Activated naive CD4-positive, alpha-beta T cell treated with anti-CD3 and anti-CD28 coated beads for 36 hours (primary cell): ENCODE results near the gene TJP3. TPM values are rescaled to one million over a fixed set of nuclear protein-coding genes. Genes with fewer than 3 reads are reported as not detected.

ENCODE experiments used
- CTCF ChIA-PET: fragments of 350-600 bp; sonication (Branson Sonifier 250); formaldehyde crosslinking; loops from one replicate; lab custom pipeline; 2021; ENCODE audit warnings: antibody characterized with exemption; lab: Charles Lee
- DNase-seq: peaks from one replicate; pipeline ENCODE4 v3.0.0-alpha.2; 2020
- H3K27ac Mint-ChIP-seq: one replicate; pipeline ENCODE4 v1.8.0; 2021; ENCODE audit warnings: mild to moderate bottlenecking, mixed read lengths
- H3K27me3 Mint-ChIP-seq: one replicate; pipeline ENCODE4 v1.8.0; 2021; ENCODE audit warnings: low read depth, mixed read lengths
- H3K36me3 Mint-ChIP-seq: one replicate; pipeline ENCODE4 v1.8.0; 2021; ENCODE audit warnings: low read depth, mixed read lengths
- H3K4me1 Mint-ChIP-seq: one replicate; pipeline ENCODE4 v1.8.0; 2021; ENCODE audit warnings: low read depth, mixed read lengths
- H3K4me3 Mint-ChIP-seq: one replicate; pipeline ENCODE4 v1.8.0; 2021; ENCODE audit warnings: mild to moderate bottlenecking, moderate library complexity, mixed read lengths
- H3K9me3 Mint-ChIP-seq: one replicate; pipeline ENCODE4 v1.8.0; 2021; ENCODE audit warnings: mixed read lengths
- intact Hi-C: fragments of 100-400 bp; cut with micrococcal nuclease; formaldehyde crosslinking; loops from one replicate; pipeline ENCODE4 v1.15.1; 2023
- total RNA-seq, 2 experiments: library from RNA; stranded (reverse); gene quantifications; one replicate each; pipeline ENCODE4 v1.2.3, GENCODE V29; 2021

The TJP3 gene
- total RNA-seq, 2 experiments from 2014 or later, result 0.93 to 1.6 TPM

- no peaks in the 10 kb centered on the region for H3K36me3 Mint-ChIP-seq
- DNase-seq, result no peak
- intact Hi-C loops, result no loop called here
- CTCF ChIA-PET, result interaction anchor here (0.8 kb wide), 1 partner anchor 16 kb away, joined by 3 read pairs; no protein-coding TSS in a partner anchor
- H3K4me1 Mint-ChIP-seq, result peaks cover 2% of the 10 kb centered on the region
- no peaks in the 10 kb centered on the region for H3K9me3 Mint-ChIP-seq
- no peak overlapping the region for H3K27ac Mint-ChIP-seq
- H3K27me3 Mint-ChIP-seq, result peaks cover 2% of the 10 kb centered on the region
- no peak overlapping the region for H3K4me3 Mint-ChIP-seq
These were observed 2.2 kb downstream of the TJP3 start for GRCh38 chr19:3710265-3710812.

- intact Hi-C loops, result no loop called here
- CTCF ChIA-PET, result interaction anchor here (0.6 kb wide), 1 partner anchor 8 kb away, joined by 3 read pairs; no protein-coding TSS in a partner anchor
- no peaks in the 10 kb centered on the region for H3K4me1 Mint-ChIP-seq
- H3K27me3 Mint-ChIP-seq, result peaks cover 2% of the 10 kb centered on the region
- no peak overlapping the region for H3K4me3 Mint-ChIP-seq
- no peak for DNase-seq
- H3K9me3 Mint-ChIP-seq, result no peaks in the 10 kb centered on the region
- H3K36me3 Mint-ChIP-seq, result no peaks in the 10 kb centered on the region
- no peak overlapping the region for H3K27ac Mint-ChIP-seq
These were observed 4.8 kb downstream of the TJP3 start for GRCh38 chr19:3712663-3713611.

- peaks cover 4% of the 10 kb centered on the region for H3K27me3 Mint-ChIP-seq
- H3K27ac Mint-ChIP-seq, result no peak overlapping the region
- no peak overlapping the region for H3K4me3 Mint-ChIP-seq
- CTCF ChIA-PET, result interaction anchor here (0.6 kb wide), 1 partner anchor 124 kb away, joined by 4 read pairs; no protein-coding TSS in a partner anchor
- intact Hi-C loops, result no loop called here
- H3K36me3 Mint-ChIP-seq, result no peaks in the 10 kb centered on the region
- DNase-seq, result no peak
- no peaks in the 10 kb centered on the region for H3K9me3 Mint-ChIP-seq
- no peaks in the 10 kb centered on the region for H3K4me1 Mint-ChIP-seq
These were observed 8.0 kb downstream of the TJP3 start for GRCh38 chr19:3716147-3716668.

- Mint-ChIP-seq H3K27me3 (peaks cover 9% of the 10 kb centered on the region), H3K4me1 (peaks cover 7% of the 10 kb centered on the region), H3K9me3 (no peaks in the 10 kb centered on the region), H3K36me3 (no peaks in the 10 kb centered on the region), H3K4me3 (no peak overlapping the region), H3K27ac (no peak overlapping the region)
- DNase-seq, result no peak
- CTCF ChIA-PET, result interaction anchor here (0.7 to 1.2 kb wide), 4 partner anchors 27 to 171 kb away, joined by 3 read pairs; no protein-coding TSS in a partner anchor
- intact Hi-C loops, result loop anchor here (2.0 kb wide), 1 partner anchor 43 kb away; the partner anchor contains the start of gene MRPL54
These were observed 11.7 kb downstream of the TJP3 start for GRCh38 chr19:3719868-3720267.

GRCh38 chr19:3720349-3720917 lies 12.2 kb downstream of the TJP3 start:
- Mint-ChIP-seq H3K4me1 (peaks cover 7% of the 10 kb centered on the region), H3K27ac (no peak overlapping the region), H3K27me3 (peaks cover 9% of the 10 kb centered on the region), H3K36me3 (no peaks in the 10 kb centered on the region), H3K4me3 (no peak overlapping the region), H3K9me3 (no peaks in the 10 kb centered on the region)
- intact Hi-C loops, result loop anchor here (2.0 kb wide), 1 partner anchor 42 kb away; the partner anchor contains the start of gene MRPL54
- DNase-seq, result no peak
- CTCF ChIA-PET, result interaction anchor here (0.6 to 1.2 kb wide), 4 partner anchors 8 to 170 kb away, joined by 3 to 4 read pairs (median 3); no protein-coding TSS in a partner anchor

- no peak overlapping the region for H3K27ac Mint-ChIP-seq
- peak; percentile 91 for DNase-seq
- H3K9me3 Mint-ChIP-seq, result no peaks in the 10 kb centered on the region
- peaks cover 7% of the 10 kb centered on the region for H3K4me1 Mint-ChIP-seq
- intact Hi-C loops, result loop anchor here (2.0 kb wide), 1 partner anchor 41 kb away; the partner anchor contains the start of gene MRPL54
- CTCF ChIA-PET, result interaction anchor here (0.6 kb wide), 3 partner anchors 9 to 269 kb away, joined by 3 to 4 read pairs (median 3); no protein-coding TSS in a partner anchor
- H3K27me3 Mint-ChIP-seq, result peaks cover 9% of the 10 kb centered on the region
- H3K36me3 Mint-ChIP-seq, result no peaks in the 10 kb centered on the region
- peak overlapping the region; percentile 54 for H3K4me3 Mint-ChIP-seq
These were observed 13.1 kb downstream of the TJP3 start for GRCh38 chr19:3721131-3721886.

GRCh38 chr19:3721887-3722442 lies 13.8 kb downstream of the TJP3 start:
- Mint-ChIP-seq H3K4me1 (peaks cover 7% of the 10 kb centered on the region), H3K9me3 (no peaks in the 10 kb centered on the region), H3K4me3 (peak overlapping the region; percentile 20), H3K36me3 (no peaks in the 10 kb centered on the region), H3K27ac (no peak overlapping the region), H3K27me3 (peaks cover 9% of the 10 kb centered on the region)
- CTCF ChIA-PET, result no interaction called here
- DNase-seq, result no peak
- intact Hi-C loops, result loop anchor here (2.0 kb wide), 1 partner anchor 41 kb away; the partner anchor contains the start of gene MRPL54

- Mint-ChIP-seq H3K4me1 (peaks cover 7% of the 10 kb centered on the region), H3K36me3 (no peaks in the 10 kb centered on the region), H3K27ac (no peak overlapping the region), H3K9me3 (no peaks in the 10 kb centered on the region), H3K27me3 (peaks cover 9% of the 10 kb centered on the region), H3K4me3 (peak overlapping the region; percentile 20)
- no peak for DNase-seq
- intact Hi-C loops, result no loop called here
- CTCF ChIA-PET, result no interaction called here
These were observed 14.4 kb downstream of the TJP3 start for GRCh38 chr19:3722443-3723109.

- DNase-seq, result no peak
- no peak overlapping the region for H3K4me3 Mint-ChIP-seq
- CTCF ChIA-PET, result interaction anchor here (0.7 kb wide), 1 partner anchor 57 kb away, joined by 3 read pairs; no protein-coding TSS in a partner anchor
- intact Hi-C loops, result no loop called here
- no peak overlapping the region for H3K27ac Mint-ChIP-seq
- peaks cover 9% of the 10 kb centered on the region for H3K27me3 Mint-ChIP-seq
- H3K9me3 Mint-ChIP-seq, result no peaks in the 10 kb centered on the region
- no peaks in the 10 kb centered on the region for H3K36me3 Mint-ChIP-seq
- H3K4me1 Mint-ChIP-seq, result peaks cover 7% of the 10 kb centered on the region
These were observed 14.9 kb downstream of the TJP3 start for GRCh38 chr19:3723110-3723488.

GRCh38 chr19:3723883-3724282 lies 15.7 kb downstream of the TJP3 start:
- intact Hi-C loops, result no loop called here
- no peak overlapping the region for H3K27ac Mint-ChIP-seq
- H3K4me1 Mint-ChIP-seq, result peaks cover 7% of the 10 kb centered on the region
- CTCF ChIA-PET, result interaction anchor here (0.7 kb wide), 1 partner anchor 58 kb away, joined by 3 read pairs; no protein-coding TSS in a partner anchor
- no peak overlapping the region for H3K4me3 Mint-ChIP-seq
- peaks cover 9% of the 10 kb centered on the region for H3K27me3 Mint-ChIP-seq
- no peaks in the 10 kb centered on the region for H3K9me3 Mint-ChIP-seq
- DNase-seq, result no peak
- no peaks in the 10 kb centered on the region for H3K36me3 Mint-ChIP-seq
